Measurements from ENCODE around the gene AKR1C8.

GRCh38 chr10:5147981-5148677 lies 36.8 kb downstream of the AKR1C8 start:
- TF ChIP-seq CTCF (IDR thresholded peaks at IDR 0.05) (no peak), POLR2A (IDR thresholded peaks at IDR 0.05) (no peak), EP300 (IDR thresholded peaks at IDR 0.05) (no peak)
